ENCODE results near the gene LDLRAP1. TPM values are rescaled to one million over a fixed set of nuclear protein-coding genes. Genes with fewer than 3 reads are reported as not detected.

The LDLRAP1 gene
- total RNA-seq, 1 donor from 2014 or later, result 8.6 TPM

DNA sequence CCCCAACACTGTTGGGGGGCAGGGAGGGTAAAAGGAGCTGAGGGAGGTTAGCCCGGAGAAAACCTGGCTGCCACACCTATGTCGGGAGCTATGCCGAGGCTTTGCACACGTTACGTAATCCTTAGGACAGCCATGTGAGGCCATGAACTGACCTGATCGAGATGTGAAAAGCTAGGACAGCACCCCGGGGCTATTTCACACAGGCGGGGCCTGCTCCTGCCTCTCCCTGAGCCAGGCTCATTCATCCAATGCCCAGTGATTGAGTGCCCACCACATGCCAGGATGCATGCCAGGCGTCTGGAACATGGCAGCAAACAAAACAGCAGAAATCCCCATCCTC lies 30.2 kb downstream of the LDLRAP1 start:
- H3K4me3 ChIP-seq, result no peak overlapping the region
- H3K9me3 Mint-ChIP-seq, result no peaks in the 10 kb centered on the region
- no peak overlapping the region for H3K4me3 Mint-ChIP-seq
- H3K27me3 Mint-ChIP-seq (ENCODE audit: insufficient read depth, low read depth), result peaks cover 4% of the 10 kb centered on the region
- no peak overlapping the region for H3K27ac Mint-ChIP-seq
- no peaks in the 10 kb centered on the region for H3K9me3 ChIP-seq (ENCODE audit: low read depth)
- no peaks in the 10 kb centered on the region for H3F3A ChIP-seq (ENCODE audit: low read depth)
- no peaks in the 10 kb centered on the region for H3K79me2 ChIP-seq (ENCODE audit: low read depth)
- H3K4me1 Mint-ChIP-seq, result peaks cover 61% of the 10 kb centered on the region
- no peak overlapping the region for H3K9ac ChIP-seq
- no peaks in the 10 kb centered on the region for H4K20me1 ChIP-seq (ENCODE audit: low read depth)
- H3K4me2 ChIP-seq, result no peak overlapping the region
- H3K36me3 Mint-ChIP-seq, result no peaks in the 10 kb centered on the region
- no peaks in the 10 kb centered on the region for H3K27me3 ChIP-seq
- peaks cover 5% of the 10 kb centered on the region for H3K4me1 ChIP-seq
- no peak overlapping the region for H2AFZ ChIP-seq (replicated peaks)
- no peak overlapping the region for H3K27ac ChIP-seq
- TF ChIP-seq, protein P1, sequence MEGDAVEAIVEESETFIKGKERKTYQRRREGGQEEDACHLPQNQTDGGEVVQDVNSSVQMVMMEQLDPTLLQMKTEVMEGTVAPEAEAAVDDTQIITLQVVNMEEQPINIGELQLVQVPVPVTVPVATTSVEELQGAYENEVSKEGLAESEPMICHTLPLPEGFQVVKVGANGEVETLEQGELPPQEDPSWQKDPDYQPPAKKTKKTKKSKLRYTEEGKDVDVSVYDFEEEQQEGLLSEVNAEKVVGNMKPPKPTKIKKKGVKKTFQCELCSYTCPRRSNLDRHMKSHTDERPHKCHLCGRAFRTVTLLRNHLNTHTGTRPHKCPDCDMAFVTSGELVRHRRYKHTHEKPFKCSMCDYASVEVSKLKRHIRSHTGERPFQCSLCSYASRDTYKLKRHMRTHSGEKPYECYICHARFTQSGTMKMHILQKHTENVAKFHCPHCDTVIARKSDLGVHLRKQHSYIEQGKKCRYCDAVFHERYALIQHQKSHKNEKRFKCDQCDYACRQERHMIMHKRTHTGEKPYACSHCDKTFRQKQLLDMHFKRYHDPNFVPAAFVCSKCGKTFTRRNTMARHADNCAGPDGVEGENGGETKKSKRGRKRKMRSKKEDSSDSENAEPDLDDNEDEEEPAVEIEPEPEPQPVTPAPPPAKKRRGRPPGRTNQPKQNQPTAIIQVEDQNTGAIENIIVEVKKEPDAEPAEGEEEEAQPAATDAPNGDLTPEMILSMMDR (IDR thresholded peaks at IDR 0.05), result no peak
- TF ChIP-seq EZH2 (IDR thresholded peaks at IDR 0.05), result no peak
- no peak for TF ChIP-seq EZH2phosphoT487 (IDR thresholded peaks at IDR 0.05)
- no peak for DNase-seq (ENCODE audit: low spot score)
- no peaks in the 10 kb centered on the region for H3K36me3 ChIP-seq

DNA sequence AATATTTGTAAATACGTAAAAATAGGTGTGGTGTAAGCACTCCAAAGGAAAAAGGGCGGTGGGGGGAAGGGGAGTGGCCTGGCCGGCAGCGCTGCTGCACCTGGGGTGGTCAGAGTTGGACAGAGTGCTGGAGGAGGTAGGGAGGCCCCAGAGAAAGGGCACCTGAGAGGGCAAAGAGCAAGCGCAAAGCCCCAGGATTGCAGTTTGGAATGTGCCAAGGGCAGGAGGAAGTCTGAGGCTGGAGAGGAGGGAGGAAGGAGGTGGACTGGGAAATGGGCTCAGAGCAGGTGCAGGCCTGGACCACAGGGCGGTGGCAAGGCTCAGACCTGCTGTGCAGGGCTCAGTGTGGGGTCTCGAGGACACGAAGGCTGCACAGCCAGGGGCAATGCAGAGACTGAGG lies 30.6 kb downstream of the LDLRAP1 start:
- no peak overlapping the region for H3K27ac ChIP-seq
- no peak overlapping the region for H3K4me3 Mint-ChIP-seq

DNA sequence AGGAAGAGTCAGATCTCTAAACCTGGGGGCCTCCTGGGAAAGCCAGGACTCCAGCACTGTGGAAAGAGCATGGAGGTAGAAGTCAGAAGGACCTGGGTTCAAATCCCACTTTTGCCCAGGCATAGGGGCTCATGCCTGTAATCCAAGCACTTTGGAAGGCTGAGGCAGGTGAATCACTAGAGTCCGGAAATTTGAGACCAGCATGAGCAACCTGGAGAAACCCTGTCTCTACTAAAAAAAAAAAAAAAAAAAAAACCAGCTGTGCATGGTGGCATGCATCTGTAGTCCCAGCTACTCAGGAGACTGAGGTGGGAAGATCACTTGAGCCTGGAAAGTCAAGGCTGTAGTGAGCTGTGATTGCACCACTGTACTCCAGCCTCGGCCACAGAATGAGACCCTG lies 31.8 kb downstream of the LDLRAP1 start:
- H3K4me1 ChIP-seq, result peaks cover 13% of the 10 kb centered on the region
- Mint-ChIP-seq H3K4me1 (peaks cover 61% of the 10 kb centered on the region), H3K9me3 (no peaks in the 10 kb centered on the region), H3K4me3 (no peak overlapping the region), H3K27ac (peak overlapping the region; percentile 8), H3K27me3 (ENCODE audit: insufficient read depth, low read depth) (peaks cover 4% of the 10 kb centered on the region), H3K36me3 (no peaks in the 10 kb centered on the region)
- H3K27ac ChIP-seq, result no peak overlapping the region
- no peaks in the 10 kb centered on the region for H3F3A ChIP-seq (ENCODE audit: low read depth)
- no peak for DNase-seq (ENCODE audit: low spot score)
- no peaks in the 10 kb centered on the region for H3K36me3 ChIP-seq
- H2AFZ ChIP-seq (replicated peaks), result no peak overlapping the region
- no peak overlapping the region for H3K9ac ChIP-seq
- H3K79me2 ChIP-seq (ENCODE audit: low read depth), result no peaks in the 10 kb centered on the region
- H3K4me3 ChIP-seq, result no peak overlapping the region
- H3K27me3 ChIP-seq, result no peaks in the 10 kb centered on the region
- TF ChIP-seq, protein P1 (IDR thresholded peaks at IDR 0.05), result no peak
- TF ChIP-seq EZH2 (IDR thresholded peaks at IDR 0.05), result no peak
- no peak for TF ChIP-seq EZH2phosphoT487 (IDR thresholded peaks at IDR 0.05)
- no peaks in the 10 kb centered on the region for H4K20me1 ChIP-seq (ENCODE audit: low read depth)
- no peak overlapping the region for H3K4me2 ChIP-seq
- H3K9me3 ChIP-seq (ENCODE audit: low read depth), result no peaks in the 10 kb centered on the region

More for the DNA sequence above, 30.6 kb downstream of the LDLRAP1 start:
- peaks cover 61% of the 10 kb centered on the region for H3K4me1 Mint-ChIP-seq
- Histone ChIP-seq H3F3A (ENCODE audit: low read depth) (no peaks in the 10 kb centered on the region), H3K27me3 (no peaks in the 10 kb centered on the region), H3K79me2 (ENCODE audit: low read depth) (no peaks in the 10 kb centered on the region), H3K4me2 (no peak overlapping the region), H3K4me1 (peaks cover 5% of the 10 kb centered on the region), H3K4me3 (no peak overlapping the region), H3K9me3 (ENCODE audit: low read depth) (no peaks in the 10 kb centered on the region), H4K20me1 (ENCODE audit: low read depth) (no peaks in the 10 kb centered on the region), H2AFZ (replicated peaks) (no peak overlapping the region), H3K9ac (no peak overlapping the region), H3K36me3 (no peaks in the 10 kb centered on the region)
- DNase-seq (ENCODE audit: low spot score), result no peak
- no peaks in the 10 kb centered on the region for H3K9me3 Mint-ChIP-seq
- TF ChIP-seq, protein P1 (IDR thresholded peaks at IDR 0.05), result no peak
- TF ChIP-seq EZH2 (IDR thresholded peaks at IDR 0.05), result no peak
- no peak for TF ChIP-seq EZH2phosphoT487 (IDR thresholded peaks at IDR 0.05)
- peaks cover 4% of the 10 kb centered on the region for H3K27me3 Mint-ChIP-seq (ENCODE audit: insufficient read depth, low read depth)
- H3K36me3 Mint-ChIP-seq, result no peaks in the 10 kb centered on the region
- peak overlapping the region; percentile 57 for H3K27ac Mint-ChIP-seq
